GM19035 (cell line): Measurements from ENCODE around the gene JMJD7.

Source experiments
- ATAC-seq: cut with Tn5 transposase; IDR thresholded peaks from one replicate; pipeline ENCODE4 v1.9.1; 2021; ENCODE audit not compliant: unreplicated experiment

JMJD7 gene

DNA sequence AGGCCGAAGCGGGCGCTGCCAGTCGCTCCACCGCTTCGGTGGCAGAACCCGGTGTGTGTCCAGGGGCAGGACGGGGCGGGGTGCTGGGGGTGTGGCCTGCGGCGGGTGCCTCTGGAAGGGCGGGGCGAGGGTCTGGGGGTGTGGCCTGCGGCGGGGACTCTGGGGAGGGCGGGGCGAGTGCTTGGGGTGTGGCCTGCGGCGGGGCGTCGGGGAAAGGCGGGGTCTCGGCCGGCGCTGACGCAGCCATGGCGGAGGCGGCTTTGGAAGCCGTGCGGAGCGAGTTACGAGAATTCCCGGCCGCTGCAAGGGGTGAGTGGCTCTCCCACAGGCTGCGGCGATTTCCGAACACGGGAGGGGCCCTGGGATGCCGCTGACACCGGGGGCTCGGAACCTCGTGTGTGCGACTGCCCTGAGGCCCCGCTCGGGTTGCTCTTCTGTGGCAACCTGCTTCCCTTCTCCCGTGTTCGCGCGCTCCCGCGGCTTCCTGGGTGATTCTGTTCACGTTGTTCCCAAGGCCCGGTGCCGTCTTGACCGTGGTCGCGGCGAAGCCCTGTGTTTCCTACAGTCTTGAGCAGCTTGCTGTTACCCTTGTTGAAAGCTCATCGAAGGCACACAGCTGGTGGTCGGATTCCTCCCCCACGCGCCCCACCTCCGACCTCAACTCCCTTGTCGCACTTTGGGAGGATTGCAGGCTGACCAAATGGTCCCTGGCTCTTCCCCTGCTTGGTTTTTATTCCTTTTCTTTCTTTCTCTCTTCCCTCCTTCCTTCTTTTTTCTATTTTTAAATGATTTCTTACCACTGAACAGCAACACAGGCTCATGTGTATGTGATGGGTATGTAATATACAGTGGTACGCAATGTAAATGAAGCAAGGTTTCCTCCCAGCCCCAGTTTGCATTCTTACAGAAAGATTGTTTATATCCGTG is at the start of gene JMJD7:
TSS of gene JMJD7 (plus strand) at position 213 of the 927 bp plus-strand sequence. CDS start at position 246, 33 bp downstream.
- ATAC-seq: peak; percentile 76

DNA sequence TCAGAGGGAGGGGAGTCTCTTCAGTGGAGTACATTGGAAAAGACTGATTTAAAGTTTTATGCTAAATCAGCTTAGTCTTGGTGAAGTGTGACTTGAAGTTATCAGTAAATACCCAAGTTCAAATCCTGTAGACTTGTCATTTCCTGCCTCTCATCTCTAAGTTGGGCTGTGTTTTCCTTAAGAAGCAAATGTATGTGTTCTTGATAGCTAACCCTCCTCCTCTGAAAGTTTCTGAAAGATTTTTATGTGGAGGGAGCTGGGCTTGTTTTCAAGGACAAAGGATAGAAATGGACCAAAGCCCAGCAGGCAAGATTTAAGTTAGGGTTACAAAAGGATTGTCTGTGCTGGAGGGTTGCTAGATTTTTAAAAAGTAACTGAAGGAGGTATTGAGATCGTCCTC is 49.4 kb upstream of the JMJD7 start:
- no peak for ATAC-seq

DNA sequence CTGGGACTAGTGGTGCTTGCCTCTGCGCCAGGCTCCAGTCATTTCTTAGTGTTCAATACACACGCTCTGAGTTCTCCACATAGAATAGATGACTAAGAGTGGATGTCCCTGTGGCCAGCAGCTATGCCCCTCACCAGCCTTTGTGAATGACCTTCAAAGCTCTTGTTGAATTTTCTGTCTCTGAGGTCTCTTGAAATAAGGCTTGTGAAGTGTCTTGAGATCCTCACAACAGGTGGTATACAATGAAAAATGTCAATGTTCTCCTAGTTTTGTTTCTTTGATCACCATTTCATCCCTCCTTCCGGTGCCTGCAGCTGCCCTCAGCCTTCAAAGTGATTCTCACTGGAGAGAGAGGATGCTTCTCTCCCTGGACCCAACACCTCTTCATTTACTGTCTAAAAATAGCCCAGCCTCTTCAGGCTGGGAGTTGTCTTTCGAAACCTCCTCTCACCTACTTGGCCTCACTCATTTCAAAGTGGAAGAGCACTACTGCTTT is 48.2 kb upstream of the JMJD7 start:
- no peak for ATAC-seq

DNA sequence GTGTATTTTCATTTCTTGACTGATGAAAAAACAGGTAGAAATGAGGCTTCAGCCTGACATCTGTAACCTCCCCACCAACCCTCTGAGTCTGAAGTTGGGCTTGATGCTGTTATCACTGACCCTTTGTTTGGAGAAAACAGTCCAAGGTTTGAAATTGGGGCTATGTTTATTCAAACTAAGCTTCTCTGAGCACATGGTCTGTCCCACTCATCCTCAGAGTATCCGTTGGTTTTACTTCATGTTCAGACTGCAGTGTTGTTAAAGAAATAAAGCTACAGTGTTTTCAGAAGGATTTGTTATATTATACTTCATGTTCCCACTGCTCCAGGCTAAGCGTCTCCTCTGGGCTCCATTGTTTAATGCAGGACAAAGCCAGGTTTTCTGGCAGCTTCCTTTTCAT is 47.6 kb upstream of the JMJD7 start:
- no peak for ATAC-seq

DNA sequence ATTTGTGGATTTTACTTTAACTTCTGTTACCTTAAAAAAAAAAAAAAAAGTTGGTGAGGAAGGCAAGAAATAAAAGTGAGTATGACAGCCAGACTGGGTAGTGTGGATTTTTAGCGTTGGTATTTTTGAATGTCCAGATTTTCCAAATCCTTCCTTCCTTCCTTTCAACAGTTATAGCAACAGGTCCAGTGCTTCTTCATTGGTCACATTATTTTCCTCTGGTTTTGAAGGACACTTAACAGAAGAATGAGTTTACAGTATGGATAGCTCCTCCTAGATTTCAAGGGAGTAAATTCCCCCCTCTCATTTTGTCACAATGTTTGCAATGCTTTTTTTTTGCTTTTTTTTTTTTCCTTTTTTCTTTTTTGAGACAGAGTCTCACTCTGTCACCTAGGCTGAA is 47.2 kb upstream of the JMJD7 start:
- ATAC-seq: no peak

DNA sequence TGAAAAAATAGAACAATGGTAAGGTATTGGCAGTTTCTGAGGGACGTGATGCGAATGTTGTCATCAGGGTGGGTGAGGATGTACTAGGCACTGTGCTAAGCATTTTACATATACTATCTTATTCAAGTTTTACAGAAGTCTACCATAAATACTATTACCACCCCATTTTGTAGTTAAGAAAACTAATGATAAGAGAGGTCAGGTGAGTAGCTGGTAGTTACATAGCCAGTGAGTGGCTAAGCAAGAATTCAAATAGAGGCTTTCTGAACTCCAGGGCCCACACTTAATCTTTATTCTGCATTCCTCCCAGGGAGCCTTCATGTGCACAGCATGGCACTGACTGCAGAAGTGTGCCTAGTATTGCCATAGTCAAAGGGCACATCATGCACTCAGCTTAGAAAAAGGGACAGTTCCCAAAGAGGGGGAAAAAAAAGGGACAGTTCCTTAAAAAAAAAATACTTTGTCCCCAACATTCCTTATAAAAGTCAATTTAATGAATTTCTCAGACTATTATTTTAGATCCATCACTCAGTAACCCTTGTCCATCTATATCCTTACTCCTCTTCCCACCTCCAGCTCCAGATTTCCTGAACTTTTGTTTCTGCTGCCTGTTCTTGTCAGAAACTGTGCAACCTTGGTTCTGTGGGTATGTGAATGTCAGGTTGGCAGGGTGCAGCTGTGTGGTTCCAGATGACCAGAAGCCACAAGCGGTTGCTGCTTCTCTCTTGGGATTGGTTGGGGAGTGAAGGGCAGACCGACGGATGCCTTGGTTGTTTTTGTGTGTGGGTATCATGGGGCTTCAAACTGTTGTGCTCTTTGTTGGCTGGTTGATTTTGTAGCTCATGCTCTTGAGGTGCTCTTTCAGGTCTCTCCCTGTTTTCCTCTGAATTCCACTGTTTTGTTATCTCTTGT is 45.3 kb upstream of the JMJD7 start:
- ATAC-seq: no peak

DNA sequence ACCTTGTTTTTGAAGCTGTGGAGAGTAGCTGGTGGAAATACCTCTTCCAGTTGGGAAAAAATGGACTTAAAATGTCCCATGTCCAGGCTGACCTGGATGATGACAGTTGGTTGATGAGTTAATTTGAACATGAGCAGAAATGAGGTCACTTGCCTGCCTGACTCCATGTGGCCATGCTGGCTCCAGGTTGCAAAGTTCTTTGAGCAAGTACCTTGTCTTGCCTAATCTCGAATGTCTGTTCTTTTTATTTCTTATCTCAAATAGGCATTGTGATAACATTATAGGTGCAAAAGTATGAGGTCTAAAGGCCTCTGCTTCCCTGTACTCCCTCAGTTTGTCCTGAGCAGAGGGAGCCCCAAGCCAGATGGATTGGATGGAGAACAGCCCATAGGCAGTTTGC is 44.6 kb upstream of the JMJD7 start:
- ATAC-seq: no peak

DNA sequence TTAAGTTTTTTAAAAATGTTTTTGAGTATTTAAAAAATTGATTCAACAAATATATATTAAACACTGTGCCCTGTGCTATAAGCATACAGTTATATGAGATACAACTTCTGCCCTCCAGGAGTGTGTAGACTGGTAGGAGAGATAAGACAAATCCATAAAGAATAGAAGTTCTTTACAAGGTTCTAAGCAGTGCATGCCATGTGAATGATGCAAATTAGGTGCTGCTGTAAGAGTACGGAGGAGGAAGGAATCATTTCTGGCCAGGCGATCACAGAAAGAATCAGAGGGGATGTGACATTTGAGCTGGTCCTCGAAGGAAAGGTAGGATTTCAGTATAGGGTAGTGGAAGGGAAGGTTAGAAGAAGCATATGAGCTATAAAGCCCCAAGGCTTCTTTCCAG is 39.6 kb upstream of the JMJD7 start:
- no peak for ATAC-seq

DNA sequence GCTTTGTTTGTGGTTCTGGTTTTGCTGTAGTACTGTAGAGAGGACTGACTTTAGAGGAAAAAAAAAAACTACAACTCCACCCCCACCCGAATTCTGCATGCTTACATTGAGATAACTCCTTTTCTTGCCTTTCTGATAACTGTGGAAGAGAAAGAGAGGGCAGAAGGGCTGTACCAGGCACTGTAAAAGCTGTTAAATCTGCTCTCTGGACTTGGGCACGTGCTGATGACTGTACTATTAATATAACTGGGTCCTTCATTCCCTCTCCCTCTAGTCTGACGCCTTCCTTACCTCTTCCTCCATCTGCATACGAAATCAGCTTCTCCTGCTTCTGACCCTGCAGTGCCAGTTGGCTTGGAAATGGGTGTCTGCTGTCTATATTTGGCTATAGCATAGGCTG is 38.7 kb upstream of the JMJD7 start:
- no peak for ATAC-seq

DNA sequence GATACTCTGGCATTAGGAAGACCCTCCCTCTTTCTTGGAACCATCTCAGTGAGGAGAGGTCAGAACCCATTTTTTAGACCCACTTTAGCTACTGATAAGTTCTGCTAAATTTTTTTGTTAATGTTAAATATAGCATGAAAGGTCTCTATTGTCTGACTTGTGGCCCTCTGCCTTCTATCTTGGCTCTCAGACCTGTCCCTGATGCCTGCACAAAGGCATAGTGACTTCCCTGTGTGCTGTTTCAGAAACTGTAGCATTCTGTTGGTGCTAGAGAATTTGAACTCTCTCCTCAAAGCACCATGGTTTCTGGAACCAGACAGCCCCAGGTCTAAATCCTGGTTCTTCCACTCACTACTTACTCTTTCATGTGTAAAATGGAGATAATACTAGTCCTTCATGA is 38.2 kb upstream of the JMJD7 start:
- ATAC-seq: no peak

DNA sequence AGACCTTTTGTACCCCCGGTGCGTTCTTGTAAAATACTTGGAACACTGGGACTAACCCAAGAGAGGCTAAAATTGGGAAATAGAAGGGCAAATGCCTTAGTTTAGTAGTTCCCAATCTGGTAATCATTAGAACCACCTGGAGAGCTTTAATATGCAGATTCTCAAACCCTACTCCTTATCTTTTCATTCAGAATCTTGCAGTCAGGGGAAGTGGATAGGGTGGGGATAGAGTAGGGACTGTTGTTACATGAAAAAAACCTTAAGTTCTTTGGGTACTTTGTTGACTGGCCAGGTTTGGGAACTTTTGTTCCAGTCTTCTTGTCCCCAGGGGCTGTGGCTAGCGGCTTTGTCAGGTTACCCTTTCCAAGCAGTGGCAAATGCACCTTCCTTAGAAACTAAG is 37.7 kb upstream of the JMJD7 start:
- ATAC-seq: no peak

DNA sequence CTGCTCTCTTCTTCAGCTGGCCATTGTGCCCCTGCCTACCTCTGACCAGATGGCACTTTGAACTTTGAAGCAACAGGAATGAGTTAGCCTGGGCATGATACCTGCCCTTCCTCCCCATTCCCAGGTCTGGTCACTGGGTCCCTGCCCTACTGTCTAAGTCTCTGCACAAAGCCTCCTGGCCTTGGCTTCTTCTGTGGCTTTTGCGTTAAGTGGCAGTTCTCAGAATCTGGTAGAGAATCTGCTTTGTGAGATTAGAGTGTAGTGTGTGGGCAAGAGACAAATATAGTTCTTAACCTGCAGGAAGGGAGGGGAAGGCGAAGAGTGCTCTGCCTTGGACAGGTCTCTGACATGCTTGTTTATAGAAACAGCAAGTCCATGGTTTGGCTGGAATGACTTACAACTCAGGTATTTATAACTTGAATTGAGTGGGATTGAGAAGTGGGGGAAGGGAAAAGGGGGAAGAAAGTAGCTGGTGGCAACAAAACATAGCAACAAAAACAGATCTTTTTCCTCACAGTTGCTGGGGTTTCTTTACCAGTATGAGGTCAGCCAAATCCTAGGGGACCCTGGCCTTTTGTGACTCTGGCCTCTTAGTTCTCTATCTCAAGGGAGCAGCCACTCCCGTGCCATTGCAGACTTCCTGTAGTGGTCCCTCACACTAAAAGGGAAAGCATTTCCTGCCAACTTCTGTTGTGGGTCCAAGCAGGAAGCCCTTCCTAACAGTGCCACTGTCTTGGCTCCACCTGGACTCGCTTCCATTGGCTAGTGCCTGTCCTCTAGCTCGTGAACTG is 36.9 kb upstream of the JMJD7 start:
- no peak for ATAC-seq

DNA sequence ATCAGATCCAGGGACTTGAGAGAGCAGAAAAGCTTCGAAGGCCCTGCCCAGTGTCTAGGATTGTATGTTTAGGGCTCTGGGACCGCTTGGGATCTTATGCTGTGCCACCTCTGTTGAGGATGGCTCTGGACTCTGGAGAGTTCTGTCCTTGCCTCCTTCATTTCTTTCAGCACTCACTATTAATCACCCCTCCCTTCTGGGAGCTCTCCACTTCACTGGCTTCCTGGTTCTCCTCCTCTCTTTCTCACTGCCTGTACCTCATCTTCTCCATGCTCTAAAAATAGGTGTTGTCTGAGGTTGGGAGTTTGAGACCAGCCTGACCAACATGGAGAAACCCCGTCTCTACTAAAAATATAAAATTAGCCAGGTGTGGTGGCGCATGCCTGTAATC is 36.4 kb upstream of the JMJD7 start:
- ATAC-seq: no peak

DNA sequence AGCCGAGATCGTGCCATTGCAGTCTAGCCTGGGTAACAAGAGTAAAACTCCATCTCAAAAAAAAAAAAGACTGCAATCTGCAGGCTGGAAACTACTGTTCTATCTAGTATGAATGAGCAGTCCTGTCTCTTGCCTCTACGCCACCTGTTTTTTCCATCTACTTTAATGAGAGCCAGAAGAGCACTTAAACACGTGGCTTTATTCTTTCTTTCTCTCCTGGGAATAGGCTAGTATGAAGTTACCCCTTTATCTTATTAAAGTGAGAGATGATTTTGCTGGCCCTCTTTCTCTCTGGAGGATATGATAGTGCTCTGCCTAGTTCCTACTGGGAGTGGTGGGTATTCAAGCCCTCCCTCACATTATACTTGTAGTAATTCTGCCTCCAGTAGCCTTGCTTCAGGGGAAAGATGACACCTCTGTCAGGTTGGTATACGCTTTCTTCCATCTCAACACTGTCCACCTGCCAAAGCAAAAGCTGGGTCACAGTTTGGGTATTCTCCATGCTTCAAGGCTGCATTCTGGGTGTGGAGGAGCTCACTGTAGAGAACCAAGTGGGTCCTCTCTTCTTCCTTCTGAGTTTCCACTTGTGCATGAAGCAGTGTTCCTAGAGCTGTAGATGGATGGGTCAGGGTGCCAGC is 35.8 kb upstream of the JMJD7 start:
- no peak for ATAC-seq

DNA sequence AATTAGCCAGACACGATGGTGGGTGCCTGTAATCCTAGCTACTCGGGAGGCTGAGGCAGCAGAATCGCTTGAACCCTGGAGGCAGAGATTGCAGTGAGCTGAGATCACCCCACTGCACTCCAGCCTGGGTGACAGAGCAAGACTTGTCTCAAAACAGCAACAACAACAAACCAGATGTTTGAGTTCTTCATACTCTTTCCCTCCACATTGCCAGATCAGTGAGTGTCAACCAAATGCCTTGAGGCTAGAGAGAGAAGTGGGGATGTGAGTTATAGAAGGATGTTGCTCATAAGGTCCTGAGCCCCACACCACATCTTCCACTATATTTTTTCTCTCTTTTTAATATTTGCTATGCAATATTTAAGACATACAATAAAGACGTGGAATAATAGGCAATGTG is 33.8 kb upstream of the JMJD7 start:
- no peak for ATAC-seq

DNA sequence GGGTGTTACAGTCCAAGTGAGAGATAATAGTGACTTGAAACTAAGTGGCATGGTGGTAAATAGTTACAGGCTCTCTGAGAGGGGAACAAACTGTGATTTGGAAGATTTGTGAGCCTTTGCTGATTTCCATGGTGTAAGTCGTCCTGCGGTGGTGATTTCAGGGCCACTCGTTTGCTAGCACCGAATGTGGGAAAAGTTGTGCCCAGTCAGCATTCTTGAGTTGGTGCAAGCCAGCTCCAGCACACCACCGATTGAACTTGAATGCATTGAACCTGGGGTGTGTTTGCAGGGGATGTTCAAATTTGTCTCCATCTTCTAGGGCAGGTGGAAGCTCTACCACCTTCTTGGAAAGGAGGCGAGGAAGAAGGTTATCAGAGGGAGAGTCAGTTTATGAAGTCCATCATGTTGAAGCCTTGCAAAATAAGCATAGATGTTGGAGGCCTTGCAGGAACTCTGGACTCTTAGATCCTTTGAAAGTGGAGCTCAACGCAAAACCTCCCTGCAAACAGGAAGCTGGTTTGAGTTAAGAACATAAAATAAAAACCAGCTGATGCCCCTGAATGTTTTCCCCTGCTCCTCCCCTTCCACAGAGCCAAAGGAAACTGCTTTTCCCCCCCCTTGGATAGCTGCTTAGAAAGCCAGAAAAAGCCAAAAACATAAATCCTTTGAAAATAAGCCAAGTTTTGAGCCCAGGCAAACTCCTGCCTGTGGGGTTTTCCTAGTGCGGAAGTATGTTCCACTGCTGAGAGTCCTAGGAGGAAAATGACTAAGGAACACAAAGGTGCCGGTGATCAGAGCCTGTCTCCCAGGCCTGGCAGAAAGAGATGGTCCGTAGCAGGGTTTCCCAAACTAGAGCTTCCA is 31.7 kb upstream of the JMJD7 start:
- no peak for ATAC-seq

DNA sequence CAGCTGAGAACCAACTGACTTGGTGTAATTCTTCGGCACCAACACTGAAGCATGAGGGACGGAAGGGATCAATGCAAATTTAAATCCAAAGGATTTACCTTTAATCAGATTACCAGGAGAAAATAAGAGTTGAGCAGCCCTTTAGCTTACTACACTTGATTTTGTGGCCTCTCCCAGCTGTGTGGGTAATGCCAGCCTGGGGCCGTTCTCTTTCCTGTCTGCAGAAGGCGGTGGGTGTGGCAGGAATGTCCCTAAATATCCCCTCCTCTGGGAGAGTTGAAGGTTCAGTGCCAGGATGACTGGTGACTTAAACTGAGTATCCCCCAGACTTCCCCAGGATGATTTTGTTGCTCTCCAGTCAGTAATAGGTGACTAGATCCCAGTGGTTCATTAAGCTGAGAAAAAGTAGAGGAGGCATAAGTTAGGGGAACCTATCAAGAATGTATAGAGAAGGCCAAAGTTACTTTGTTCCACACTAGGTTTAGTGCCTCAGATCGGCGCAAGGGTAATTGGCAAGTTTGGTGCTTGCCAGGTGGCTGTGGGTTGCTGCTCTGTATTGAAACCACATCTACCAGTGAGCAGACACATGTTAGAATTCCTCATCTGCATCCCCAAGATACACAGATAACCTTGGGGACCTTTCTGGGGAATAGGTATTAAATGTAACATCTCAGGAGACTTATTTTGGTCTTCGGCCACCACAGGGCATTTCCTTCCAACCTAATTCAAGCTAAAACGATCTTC is 30.5 kb upstream of the JMJD7 start:
- ATAC-seq: no peak

DNA sequence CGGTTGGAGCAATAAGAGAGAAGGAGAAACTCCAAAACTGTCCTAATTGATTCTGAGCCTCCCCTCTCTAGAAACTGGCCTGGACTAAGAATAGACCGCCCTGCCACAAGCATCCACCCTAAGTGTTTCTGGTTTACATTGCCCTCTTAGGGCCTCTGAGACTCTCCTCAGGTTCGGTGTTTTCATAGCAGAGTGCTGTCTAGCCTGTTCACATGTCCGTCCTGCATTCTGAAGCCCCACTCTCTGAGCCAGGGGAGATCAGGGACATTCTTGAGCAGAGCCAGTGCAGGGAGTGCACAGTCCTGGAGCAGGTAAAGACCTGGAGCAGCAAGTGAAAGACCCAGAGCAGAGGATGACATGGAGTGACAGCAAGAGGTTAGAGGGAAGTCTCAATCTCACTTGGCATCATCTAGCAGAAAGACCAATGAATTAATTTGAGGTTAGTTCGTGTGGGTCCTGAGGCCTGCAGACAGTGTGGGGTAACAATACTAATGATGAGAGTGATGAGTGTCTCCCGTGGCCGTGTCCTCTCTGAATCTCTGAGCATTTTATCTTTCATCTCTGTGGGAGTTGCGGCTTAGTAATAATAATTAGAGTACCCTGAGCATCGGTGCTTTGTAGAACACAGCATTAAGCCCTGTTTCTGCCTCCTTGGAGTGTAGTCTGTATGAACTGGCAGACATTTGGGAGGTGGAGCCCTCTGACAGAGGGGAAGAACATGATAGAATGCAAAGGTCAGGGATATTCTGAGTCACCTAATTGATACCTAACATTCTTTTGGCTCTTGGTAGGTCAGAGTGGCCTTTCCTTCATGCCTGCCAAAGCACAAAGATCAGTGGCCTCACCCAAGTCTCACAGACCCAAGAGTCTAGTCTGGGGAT is 29.0 kb upstream of the JMJD7 start:
- ATAC-seq: no peak
